GM15510 (cell line): ENCODE data around the gene COG5.

Source experiments
- POLR2A ChIP-seq: IDR thresholded peaks from 3 replicates; pipeline ENCODE4 v1.6.1; 2011; ENCODE audit warnings: borderline replicate concordance; ENCODE audit not compliant: insufficient read length; ENCODE audit errors: extremely low read depth

COG5 gene

DNA sequence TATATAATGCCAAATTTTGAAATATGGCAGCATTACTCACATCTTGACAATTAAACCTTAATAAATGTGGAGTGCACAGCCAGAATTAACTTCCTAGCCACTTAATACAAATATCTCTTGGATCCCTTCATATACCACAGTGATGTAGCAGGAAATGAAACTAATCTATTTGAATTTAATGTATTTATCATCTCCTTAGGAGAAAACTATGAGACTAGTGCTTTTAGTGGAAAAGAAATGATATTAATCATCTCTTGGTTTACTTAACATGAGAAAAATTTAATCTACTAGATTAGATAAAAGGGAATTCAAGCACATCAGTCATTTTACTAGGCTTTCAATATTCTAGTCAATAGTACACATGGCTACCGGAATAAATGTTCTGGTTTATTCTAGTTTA is 149.5 kb downstream of the COG5 start:
- no peak for TF ChIP-seq POLR2A

- no peak for TF ChIP-seq POLR2A
These were observed 155.4 kb downstream of the COG5 start for GRCh38 chr7:107408349-107408748.

DNA sequence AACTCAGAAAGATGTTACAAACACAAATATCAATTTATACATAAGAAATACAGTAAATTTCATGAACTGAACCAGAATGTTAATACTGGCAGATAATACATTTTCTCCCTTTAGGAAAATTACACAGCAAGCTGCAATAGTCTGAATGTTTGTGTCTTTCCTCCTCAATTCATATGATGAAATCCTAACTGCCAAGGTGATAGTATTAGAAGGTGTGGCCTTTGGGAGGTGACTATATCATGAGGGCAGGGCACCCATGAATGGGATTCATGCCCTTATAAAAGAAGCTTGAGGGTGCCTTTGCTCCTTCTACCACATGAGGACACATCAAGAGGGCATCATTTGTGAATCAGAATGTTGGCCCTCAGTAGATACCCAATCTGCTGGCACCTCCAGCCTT is 158.2 kb downstream of the COG5 start:
- no peak for TF ChIP-seq POLR2A

- no peak for TF ChIP-seq POLR2A
These were observed 158.8 kb downstream of the COG5 start for GRCh38 chr7:107404740-107405537.

- no peak for TF ChIP-seq POLR2A
These were observed 165.6 kb downstream of the COG5 start for GRCh38 chr7:107398161-107398560.

GRCh38 chr7:107396990-107397389 is 166.7 kb downstream of the COG5 start:
- TF ChIP-seq POLR2A = no peak

GRCh38 chr7:107396081-107396480 is 167.6 kb downstream of the COG5 start:
- TF ChIP-seq POLR2A = no peak

- no peak for TF ChIP-seq POLR2A
These were observed 168.9 kb downstream of the COG5 start for GRCh38 chr7:107394831-107395230.

DNA sequence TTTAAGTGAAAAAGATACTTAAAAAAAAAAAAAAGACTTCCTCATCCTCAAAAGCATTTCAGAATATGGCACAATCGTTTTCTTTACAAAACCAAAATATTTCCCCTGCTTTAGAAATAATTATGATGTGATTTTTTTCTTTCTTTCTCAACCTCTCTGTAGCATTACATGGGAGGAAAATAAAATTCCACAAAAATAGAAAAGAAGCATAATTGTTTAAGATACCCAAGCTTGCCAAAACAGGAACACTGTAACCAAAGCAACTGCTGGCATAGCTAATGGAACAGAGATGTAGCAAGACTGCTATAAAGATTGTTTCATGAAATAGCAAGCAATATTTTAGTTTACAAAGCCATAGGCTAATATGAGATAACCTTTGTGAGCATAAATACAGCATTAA is 169.4 kb downstream of the COG5 start:
- TF ChIP-seq POLR2A = no peak

- TF ChIP-seq POLR2A = no peak
These were observed 170.9 kb downstream of the COG5 start for GRCh38 chr7:107392830-107393229.

GRCh38 chr7:107390916-107391315 is 172.8 kb downstream of the COG5 start:
- TF ChIP-seq POLR2A = no peak

DNA sequence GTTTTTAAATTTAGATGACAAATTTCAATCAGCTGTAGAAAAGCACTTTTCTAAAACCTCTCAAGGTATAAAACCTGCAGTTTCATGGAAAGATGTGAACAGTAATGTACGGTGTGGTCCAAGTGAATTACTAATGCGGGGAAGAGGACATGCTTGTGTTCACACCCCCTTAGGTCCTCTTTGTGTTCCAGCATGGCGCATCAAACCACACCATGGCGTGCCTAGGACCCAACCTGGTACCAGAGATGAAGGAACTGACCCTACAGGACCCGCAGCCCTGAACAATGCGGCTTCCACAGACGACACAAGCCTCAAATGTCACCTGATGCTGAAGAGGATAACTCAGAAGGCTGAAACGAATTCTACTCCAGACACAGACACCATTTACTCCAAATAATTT is 175.1 kb downstream of the COG5 start:
- TF ChIP-seq POLR2A = no peak

DNA sequence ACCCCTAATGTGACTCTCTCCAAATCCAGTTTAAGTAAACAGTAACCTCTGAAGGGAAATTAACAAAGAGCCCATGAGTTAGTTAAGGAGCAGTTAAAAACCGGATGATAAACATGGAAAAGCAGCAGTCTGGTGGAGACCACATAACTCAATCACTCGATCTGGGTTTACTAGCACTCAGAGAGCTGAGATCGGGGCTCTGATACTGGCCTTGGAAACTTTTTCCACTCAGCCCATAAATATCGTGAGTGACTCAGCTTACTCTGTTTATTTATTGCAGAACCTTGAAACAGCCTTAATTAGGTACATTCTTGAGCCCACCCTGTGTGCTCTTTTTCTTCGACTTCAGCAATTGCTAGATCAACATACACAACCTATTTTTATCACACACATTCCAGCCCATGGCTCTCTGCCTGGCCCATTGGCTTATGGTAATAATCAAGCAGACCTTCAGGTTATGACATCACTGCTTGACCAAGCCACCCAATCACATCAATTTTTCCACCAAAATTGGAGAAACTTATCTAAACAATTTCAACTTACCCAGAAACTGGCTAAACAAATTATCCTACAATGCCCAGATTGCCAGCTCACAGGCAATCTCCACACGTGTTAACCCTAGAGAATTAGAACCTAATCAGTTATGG is 176.0 kb downstream of the COG5 start:
- no peak for TF ChIP-seq POLR2A

DNA sequence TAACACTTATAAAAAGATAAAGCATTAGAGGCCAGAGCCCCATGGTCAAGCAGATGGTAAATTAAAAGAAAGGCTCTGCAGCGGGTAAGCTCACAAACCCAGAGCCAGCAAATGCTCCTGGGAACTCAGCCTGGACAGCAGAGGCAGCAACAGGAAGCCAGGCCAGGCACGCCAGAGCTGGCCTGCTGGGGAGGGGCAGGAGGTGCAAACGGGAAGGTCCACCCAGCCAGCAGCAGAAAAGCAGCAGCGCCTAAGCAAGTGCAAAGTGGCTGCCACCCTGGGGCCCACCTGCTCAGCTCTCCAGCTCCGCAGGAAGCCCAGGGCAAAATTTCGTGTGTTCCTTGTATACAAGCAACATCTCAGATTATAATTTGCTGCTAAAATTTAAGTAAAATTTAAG is 176.6 kb downstream of the COG5 start:
- TF ChIP-seq POLR2A = no peak

- no peak for TF ChIP-seq POLR2A
These were observed 177.1 kb downstream of the COG5 start for GRCh38 chr7:107386548-107387102.

DNA sequence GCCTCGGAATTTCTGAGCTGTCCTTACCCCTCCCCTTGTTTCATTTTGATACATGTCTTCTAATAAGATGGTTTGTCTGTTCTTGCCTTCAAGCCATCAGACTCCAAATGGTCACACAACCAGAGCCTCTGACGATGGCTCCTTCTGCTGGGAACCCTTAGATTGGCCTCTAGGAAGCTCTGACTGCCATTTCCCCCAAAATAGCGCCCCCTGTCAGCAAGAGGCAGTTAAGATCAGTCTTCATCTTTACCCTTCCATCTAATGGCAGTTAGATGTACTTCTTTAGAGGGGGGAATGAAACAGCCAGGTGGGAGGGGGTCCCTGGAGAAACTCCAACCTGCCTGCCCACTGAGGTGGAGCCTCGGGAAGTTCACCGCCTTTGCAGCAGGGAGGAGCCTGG is 179.7 kb downstream of the COG5 start:
- TF ChIP-seq POLR2A = no peak
